H1 (cell line): Measurements from ENCODE around the gene TUBB4B. TPM values are rescaled to one million over a fixed set of nuclear protein-coding genes. Genes with fewer than 3 reads are reported as not detected.

ENCODE experiments used
- CTCF ChIA-PET: fragments of 300-600 bp; sonication (Branson Sonifier 250); formaldehyde crosslinking; loops from one replicate; lab custom pipeline; 2021; ENCODE audit not compliant: partially characterized antibody; lab: Charles Lee
- POLR2A ChIA-PET: fragments of 300-600 bp; sonication (Branson Sonifier 250); formaldehyde crosslinking; loops from one replicate; lab custom pipeline; 2021; ENCODE audit warnings: inconsistent platforms; ENCODE audit not compliant: partially characterized antibody; lab: Charles Lee
- DNase-seq, 2 experiments: peaks; one replicate each; pipeline versions ENCODE4 v3.0.0 to v3.0.0-alpha.2; 2010 to 2022; ENCODE audit warnings: low spot score in 2 of 2, low read depth in 1 of 2, mixed read lengths in 1 of 2
- FAIRE-seq: peaks from 2 replicates; lab custom pipeline; 2011; peaks lifted over from hg19 to GRCh38; lab: Jason Lieb, UNC
- H2AFZ ChIP-seq: 2 replicates; pipeline ENCODE4 v1.8.1; 2012; ENCODE audit warnings: low read length, inconsistent platforms
- H2AK5ac ChIP-seq: 2 replicates; pipeline ENCODE4 v1.6.1; 2013; ENCODE audit warnings: low read depth, low read length
- H2BK120ac ChIP-seq: replicated peaks from 2 replicates; pipeline ENCODE3; 2013; ENCODE audit warnings: low read depth, low read length, inconsistent platforms
- H2BK12ac ChIP-seq: 2 replicates; pipeline ENCODE4 v1.6.1; 2013; ENCODE audit warnings: low read depth, low read length
- H2BK15ac ChIP-seq: 2 replicates; pipeline ENCODE4 v1.6.1; 2013; ENCODE audit warnings: low read length
- H2BK20ac ChIP-seq: 2 replicates; pipeline ENCODE4 v1.6.1; 2013; ENCODE audit warnings: low read length
- H2BK5ac ChIP-seq: 2 replicates; pipeline ENCODE4 v1.6.1; 2013; ENCODE audit warnings: low read depth, low read length
- H3K14ac ChIP-seq: 2 replicates; pipeline ENCODE4 v1.6.1; 2013; ENCODE audit warnings: inconsistent platforms; ENCODE audit not compliant: insufficient read length
- H3K18ac ChIP-seq: 2 replicates; pipeline ENCODE4 v1.6.1; 2013; ENCODE audit warnings: low read length; ENCODE audit errors: extremely low read depth
- H3K23ac ChIP-seq: 2 replicates; pipeline ENCODE4 v1.6.1; 2013; ENCODE audit warnings: inconsistent platforms; ENCODE audit not compliant: insufficient read length
- H3K23me2 ChIP-seq: 2 replicates; pipeline ENCODE4 v1.6.1; 2013; ENCODE audit warnings: low read depth, low read length
- H3K27ac ChIP-seq: 2 replicates; pipeline ENCODE4 v1.6.1; 2011; ENCODE audit warnings: low read depth, low read length, inconsistent platforms
- H3K27me3 ChIP-seq, 4 experiments: replicated peaks in 1 of 4; 1 replicate in 1 of 4; 2 replicates in 3 of 4; pipeline versions ENCODE4 v1.6.1 to v1.8.1; 2011 to 2013; ENCODE audit warnings: low read length in 3 of 4, mild to moderate bottlenecking in 3 of 4, inconsistent platforms in 2 of 4, mixed read lengths in 2 of 4, moderate library complexity in 1 of 4; ENCODE audit not compliant: control insufficient read depth in 3 of 4, insufficient read depth in 3 of 4; ENCODE audit errors: extremely low read depth in 1 of 4
- H3K36me3 ChIP-seq, 4 experiments: 2 replicates each; pipeline versions ENCODE4 v1.6.1 to v1.8.1; 2011 to 2013; ENCODE audit warnings: mild to moderate bottlenecking in 4 of 4, low read length in 3 of 4, moderate library complexity in 2 of 4, control low read depth in 1 of 4, inconsistent platforms in 1 of 4; ENCODE audit not compliant: insufficient read depth in 4 of 4, control insufficient read depth in 2 of 4
- H3K4ac ChIP-seq: replicated peaks from 2 replicates; pipeline ENCODE3; 2013; ENCODE audit warnings: low read length, low read depth, mixed read lengths, inconsistent platforms; ENCODE audit not compliant: insufficient read length
- H3K4me1 ChIP-seq, 4 experiments: replicated peaks in 1 of 4; 1 replicate in 1 of 4; 2 replicates in 3 of 4; pipeline versions ENCODE4 v1.6.1 to v1.8.1; 2011 to 2013; ENCODE audit warnings: low read length in 3 of 4, inconsistent platforms in 2 of 4, mixed read lengths in 1 of 4; ENCODE audit not compliant: insufficient read depth in 4 of 4, control insufficient read depth in 3 of 4
- H3K4me2 ChIP-seq, 2 experiments: 2 replicates each; pipeline versions ENCODE4 v1.6.1 to v1.8.1; 2011 to 2013; ENCODE audit warnings: low read depth in 2 of 2, low read length in 2 of 2, control low read depth in 1 of 2, inconsistent platforms in 1 of 2, mild to moderate bottlenecking in 1 of 2; ENCODE audit not compliant: insufficient read depth in 1 of 2
- H3K4me3 ChIP-seq, 4 experiments: fragments of 200-600, 300-600 bp in 1 of 4; sonication (generic), shearing (Covaris generic), sonication (Bioruptor Twin) in 1 of 4; 2 replicates each; pipeline versions ENCODE4 v1.5.1 to v1.8.1; 2011 to 2016; ENCODE audit warnings: low read length in 4 of 4, low read depth in 3 of 4, control low read depth in 2 of 4, inconsistent platforms in 2 of 4, mild to moderate bottlenecking in 2 of 4, mixed read lengths in 1 of 4, moderate library complexity in 1 of 4; ENCODE audit not compliant: insufficient read depth in 2 of 4; ENCODE audit errors: extremely low read depth in 1 of 4
- H3K56ac ChIP-seq: replicated peaks from 2 replicates; pipeline ENCODE3; 2013; ENCODE audit warnings: low read depth, mild to moderate bottlenecking, mixed read lengths, low read length, inconsistent platforms; ENCODE audit not compliant: insufficient read length
- H3K79me1 ChIP-seq: 2 replicates; pipeline ENCODE4 v1.6.1; 2013; ENCODE audit warnings: low read depth, low read length, control low read depth
- H3K79me2 ChIP-seq, 2 experiments: 2 replicates each; pipeline versions ENCODE4 v1.6.1 to v1.8.1; 2012 to 2013; ENCODE audit warnings: low read length in 2 of 2, mild to moderate bottlenecking in 2 of 2, inconsistent platforms in 1 of 2; ENCODE audit not compliant: insufficient read depth in 2 of 2, control insufficient read depth in 1 of 2
- H3K9ac ChIP-seq, 4 experiments: replicated peaks in 1 of 4; 1 replicate in 1 of 4; 2 replicates in 3 of 4; pipeline versions ENCODE4 v1.6.1 to v1.8.1; 2011 to 2013; ENCODE audit warnings: low read depth in 3 of 4, low read length in 3 of 4, control low read depth in 2 of 4, mild to moderate bottlenecking in 2 of 4, moderate library complexity in 2 of 4, inconsistent platforms in 1 of 4; ENCODE audit errors: extremely low read depth in 1 of 4
- H3K9me3 ChIP-seq, 2 experiments: 2 replicates each; pipeline versions ENCODE4 v1.6.1 to v1.8.1; 2012 to 2013; ENCODE audit warnings: mild to moderate bottlenecking in 2 of 2, moderate library complexity in 2 of 2, control low read depth in 1 of 2, inconsistent platforms in 1 of 2, low read depth in 1 of 2, low read length in 1 of 2, mixed read lengths in 1 of 2; ENCODE audit not compliant: insufficient read depth in 2 of 2
- H4K20me1 ChIP-seq, 2 experiments: replicated peaks in 1 of 2; 2 replicates each; pipeline versions ENCODE3 to v1.8.1; 2011 to 2013; ENCODE audit warnings: inconsistent platforms in 2 of 2, low read length in 2 of 2, mild to moderate bottlenecking in 1 of 2; ENCODE audit not compliant: insufficient read depth in 2 of 2, control insufficient read depth in 1 of 2
- H4K5ac ChIP-seq: 2 replicates; pipeline ENCODE4 v1.6.1; 2013; ENCODE audit warnings: low read length, low read depth, mixed read lengths, inconsistent platforms; ENCODE audit not compliant: insufficient read length
- H4K8ac ChIP-seq: 2 replicates; pipeline ENCODE4 v1.8.0; 2013; ENCODE audit warnings: mild to moderate bottlenecking, moderate library complexity, low read length, inconsistent platforms; ENCODE audit not compliant: insufficient read depth; ENCODE audit errors: extremely low read depth
- H4K91ac ChIP-seq: replicated peaks from 2 replicates; pipeline ENCODE3; 2013; ENCODE audit warnings: low read length, mixed read lengths, inconsistent platforms; ENCODE audit not compliant: insufficient read length
- HDAC2 ChIP-seq, 2 experiments: fragments of 300-600 bp in 1 of 2; sonication (generic) in 1 of 2; IDR thresholded peaks; 2 replicates each; pipeline ENCODE4 v1.6.1; 2011 to 2012; ENCODE audit warnings: low read depth in 2 of 2, low read length in 2 of 2, mild to moderate bottlenecking in 2 of 2, moderate library complexity in 2 of 2, borderline replicate concordance in 1 of 2, inconsistent platforms in 1 of 2
- RNF2 ChIP-seq: fragments of 200-900, 300-1000 bp; sonication (generic); IDR thresholded peaks from 2 replicates; pipeline ENCODE4 v1.7.1; 2016; ENCODE audit warnings: borderline replicate concordance, low read depth, mild to moderate bottlenecking, antibody characterized with exemption, low read length; ENCODE audit not compliant: poor library complexity, severe bottlenecking; ENCODE audit errors: missing control alignments
- WGBS, 2 experiments: shearing (Covaris generic) in 1 of 2; methylation state at CpG; one replicate each; pipeline versions ENCODE4 v1.1.6 to v1.1.7; 2013 to 2015; ENCODE audit warnings: low lambda C conversion rate in 2 of 2, mixed read lengths in 2 of 2, inconsistent platforms in 1 of 2, low coverage in 1 of 2, missing lambda C conversion rate in 1 of 2; ENCODE audit not compliant: insufficient replicate concordance in 2 of 2, insufficient coverage in 1 of 2, insufficient read length in 1 of 2; ENCODE audit errors: extremely low coverage in 1 of 2, missing lambda C conversion rate in 1 of 2; 5-methylcytosine and 5-hydroxymethylcytosine counted together
- polyA plus RNA-seq, 7 experiments: library from polyadenylated mRNA; depleted of rRNA in 3 of 7; stranded (reverse) in 5 of 7; unstranded in 2 of 7; fragments of >200 nt in 5 of 7; fragments of 200-250 nt in 2 of 7; gene quantifications; 1 replicate in 5 of 7; 2 replicates in 1 of 7; 4 replicates in 1 of 7; pipeline versions ENCODE4 v1.2.1 to v1.2.3, GENCODE V29; 2011 to 2013; ENCODE audit warnings: missing spikeins in 2 of 7, mixed read lengths in 2 of 7
- total RNA-seq: library from RNA; stranded (reverse); fragmentation: NEBNext Ultra II Directional; extraction: Animal tissue kit (Norgen Biotek cat#: 25700); gene quantifications from 2 replicates; pipeline ENCODE4 v1.2.1, GENCODE V29; 2021

The TUBB4B gene
- total and polyA plus RNA-seq, 2 of the 8 experiments (the other 6 are each of a cell fraction or from before 2014, with no cell fraction given), result 280 to 307 TPM

- Histone ChIP-seq H2BK5ac (no peak overlapping the region), H3K14ac (no peak overlapping the region), H2AK5ac (no peak overlapping the region), H3K9me3 (no peaks in the 10 kb centered on the region), H2BK12ac (no peak overlapping the region), H3K23me2 (peaks cover 5% of the 10 kb centered on the region; the same call in 1 of the 2 replicates), H3K4me2 (peak overlapping the region; percentile 76 to 87), H3K36me3 (peaks cover 6 to 18% (median 15%) of the 10 kb centered on the region in 4 experiments; a peak in 7 of 8 replicates), H4K5ac (no peak overlapping the region), H4K20me1 (peaks cover 22 to 23% of the 10 kb centered on the region in 2 experiments), H3K79me1 (peaks cover 5% of the 10 kb centered on the region), H2BK120ac (no peak overlapping the region), H4K8ac (no peak overlapping the region), H3K4ac (no peak overlapping the region), H3K79me2 (peaks cover 0 to 20% of the 10 kb centered on the region in 2 experiments; a peak in 2 of 4 replicates), H3K4me1 (peaks cover 0 to 27% (median 17%) of the 10 kb centered on the region in 4 experiments; a peak in 6 of 7 replicates), H3K9ac (peak overlapping the region; percentile 22 to 95 (median 64)), H4K91ac (peak overlapping the region; percentile 73), H3K27ac (peak overlapping the region; percentile 67; the same call in 1 of the 2 replicates), H3K27me3 (no peaks in the 10 kb centered on the region), H2AFZ (no peak overlapping the region), H3K23ac (no peak overlapping the region), H3K18ac (no peak overlapping the region; the same call in 1 of the 2 replicates), H3K4me3 (peak overlapping the region; percentile 64 to 92 (median 74)), H3K56ac (no peak overlapping the region), H2BK15ac (no peak overlapping the region), H2BK20ac (no peak overlapping the region)
- CTCF ChIA-PET, result interaction anchor here (0.6 to 9.1 kb wide), 10 partner anchors 11 to 213 kb away, joined by 3 to 113 read pairs (median 6); partner anchors contain the start of genes CYSRT1, RNF208, RNF224 and SLC34A3
- WGBS, 2 experiments, result 15% methylated on average over 38 of the region's 83 CpGs; no CpG with 5 or more reads in 1 of the 2 experiments
- POLR2A ChIA-PET, result interaction anchor here (0.6 to 69.9 kb wide), 30 partner anchors 7 to 268 kb away, joined by 3 to 1462 read pairs (median 4); partner anchors contain the start of genes ABCA2, ANAPC2, CYSRT1 and MAN1B1
- DNase-seq (no peak), FAIRE-seq (no peak)
- TF ChIP-seq RNF2 (no peak), HDAC2 (IDR thresholded peaks at IDR 0.05; ENCODE audit: borderline replicate concordance in 1 of 2, low read depth in 2 of 2, low read length in 2 of 2) (0 out of 4 replicates have a peak, but pooled peaks of 1 of the 2 experiments have one; percentile 45)
Observed at GRCh38 chr9:137241490-137242268, 592 bp downstream of the TUBB4B start.
